DOHH2 (cell line): ENCODE results near the gene LSM3.

Source experiments
- H3F3A ChIP-seq: fragments of 200-600 bp; sonication (generic), shearing (Covaris generic); 2 replicates; pipeline ENCODE4 v1.6.0; 2016; ENCODE audit warnings: antibody characterized with exemption, mild to moderate bottlenecking; ENCODE audit not compliant: control insufficient read depth, insufficient read depth
- H3K27ac ChIP-seq: fragments of 200-600 bp; sonication (generic); 2 replicates; pipeline ENCODE4 v1.5.1; 2014; ENCODE audit warnings: low read depth, mild to moderate bottlenecking, low read length, moderate library complexity
- H3K27me3 ChIP-seq: fragments of 200-600 bp; sonication (generic); 2 replicates; pipeline ENCODE4 v1.6.1; 2014; ENCODE audit warnings: mild to moderate bottlenecking, low read length, mixed read lengths; ENCODE audit not compliant: control insufficient read depth
- H3K36me3 ChIP-seq: fragments of 200-600 bp; sonication (generic); 2 replicates; pipeline ENCODE4 v1.6.1; 2014; ENCODE audit warnings: mild to moderate bottlenecking, low read length, moderate library complexity, mixed read lengths; ENCODE audit not compliant: control insufficient read depth
- H3K4me1 ChIP-seq: fragments of 200-600 bp; sonication (generic); 2 replicates; pipeline ENCODE4 v1.6.1; 2014; ENCODE audit warnings: mild to moderate bottlenecking, low read length, mixed read lengths; ENCODE audit not compliant: control insufficient read depth
- H3K4me2 ChIP-seq: fragments of 200-600 bp; sonication (generic); 2 replicates; pipeline ENCODE4 v1.6.0; 2014; ENCODE audit warnings: mild to moderate bottlenecking, low read length, moderate library complexity
- H3K4me3 ChIP-seq: fragments of 200-600 bp; sonication (generic); 2 replicates; pipeline ENCODE4 v1.5.1; 2014; ENCODE audit warnings: mild to moderate bottlenecking, low read length, mixed read lengths
- H3K79me2 ChIP-seq: fragments of 200-600 bp; sonication (generic); 2 replicates; pipeline ENCODE4 v1.6.1; 2014; ENCODE audit warnings: mild to moderate bottlenecking, low read length, mixed read lengths; ENCODE audit not compliant: control insufficient read depth
- H3K9me2 ChIP-seq: fragments of 200-600 bp; sonication (generic); replicated peaks from 2 replicates; pipeline ENCODE4 v1.6.1; 2014; ENCODE audit warnings: mild to moderate bottlenecking, low read length, mixed read lengths; ENCODE audit not compliant: control insufficient read depth
- H3K9me3 ChIP-seq: fragments of 200-600 bp; sonication (generic); 2 replicates; pipeline ENCODE4 v1.6.1; 2014; ENCODE audit warnings: antibody characterized with exemption, low read length, mixed read lengths; ENCODE audit not compliant: control insufficient read depth, insufficient read depth
- H4K20me1 ChIP-seq: fragments of 200-600 bp; sonication (generic); 2 replicates; pipeline ENCODE4 v1.6.0; 2014; ENCODE audit warnings: low read depth, mild to moderate bottlenecking, antibody characterized with exemption, low read length, moderate library complexity; ENCODE audit not compliant: control insufficient read depth, insufficient read depth
- EZH2phosphoT487 ChIP-seq: fragments of 200-600 bp; sonication (generic); IDR thresholded peaks from 2 replicates; pipeline ENCODE4 v1.6.1; 2017; ENCODE audit warnings: borderline replicate concordance, mild to moderate bottlenecking, antibody characterized with exemption, low read length, moderate library complexity, mixed read lengths
- TF ChIP-seq, protein P1 (sequence below): fragments of 200-600 bp; sonication (generic); IDR thresholded peaks from one replicate; pipeline ENCODE4 v1.5.1; 2014; ENCODE audit warnings: antibody characterized with exemption, mild to moderate bottlenecking, low read depth, low read length; ENCODE audit not compliant: poor library complexity, severe bottlenecking

Gene LSM3

DNA sequence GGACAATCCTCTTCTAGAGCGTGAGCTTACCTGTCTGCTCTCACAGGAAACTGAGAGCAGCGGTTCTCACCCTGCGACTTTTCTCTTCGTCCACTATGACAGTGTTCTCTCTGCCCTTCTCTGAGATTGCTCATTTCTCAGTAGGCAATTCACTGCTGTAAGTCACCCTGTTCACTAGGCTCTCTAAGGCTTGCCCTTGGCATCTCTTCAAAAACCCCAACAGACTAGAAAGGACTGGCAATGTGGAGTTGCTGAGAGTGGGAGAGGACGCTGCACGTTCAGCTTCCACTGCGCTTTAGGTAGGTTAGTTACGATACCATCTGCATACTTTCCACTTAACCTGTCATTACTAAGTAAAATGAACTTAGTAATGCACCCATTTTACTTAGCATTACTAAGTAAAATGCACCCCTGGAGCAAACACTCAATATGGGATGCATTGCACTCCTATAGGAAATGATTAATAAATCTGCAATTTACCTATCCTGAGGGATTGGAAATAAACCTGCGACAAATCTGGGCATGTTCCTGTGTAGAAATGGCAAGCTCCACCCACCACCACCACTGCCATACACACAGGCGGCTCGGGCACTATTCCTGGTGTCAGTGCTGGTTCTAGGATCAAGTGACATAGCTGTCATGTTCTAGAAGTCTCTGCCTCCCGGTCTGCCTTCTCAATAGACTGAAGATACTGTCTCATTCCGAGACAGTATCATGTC, 21.6 kb upstream of the LSM3 start:
- Histone ChIP-seq H3K9me3 (peaks cover 5% of the 10 kb centered on the region), H3K4me1 (no peaks in the 10 kb centered on the region), H3K4me2 (no peak overlapping the region), H3K9me2 (no peaks in the 10 kb centered on the region), H4K20me1 (no peaks in the 10 kb centered on the region), H3F3A (no peaks in the 10 kb centered on the region), H3K27me3 (no peaks in the 10 kb centered on the region), H3K27ac (no peak overlapping the region), H3K4me3 (no peak overlapping the region), H3K36me3 (peaks cover 85% of the 10 kb centered on the region), H3K79me2 (0 out of 2 replicates have a peak, but pooled peaks cover 2% of the 10 kb centered on the region)
- TF ChIP-seq, protein P1, sequence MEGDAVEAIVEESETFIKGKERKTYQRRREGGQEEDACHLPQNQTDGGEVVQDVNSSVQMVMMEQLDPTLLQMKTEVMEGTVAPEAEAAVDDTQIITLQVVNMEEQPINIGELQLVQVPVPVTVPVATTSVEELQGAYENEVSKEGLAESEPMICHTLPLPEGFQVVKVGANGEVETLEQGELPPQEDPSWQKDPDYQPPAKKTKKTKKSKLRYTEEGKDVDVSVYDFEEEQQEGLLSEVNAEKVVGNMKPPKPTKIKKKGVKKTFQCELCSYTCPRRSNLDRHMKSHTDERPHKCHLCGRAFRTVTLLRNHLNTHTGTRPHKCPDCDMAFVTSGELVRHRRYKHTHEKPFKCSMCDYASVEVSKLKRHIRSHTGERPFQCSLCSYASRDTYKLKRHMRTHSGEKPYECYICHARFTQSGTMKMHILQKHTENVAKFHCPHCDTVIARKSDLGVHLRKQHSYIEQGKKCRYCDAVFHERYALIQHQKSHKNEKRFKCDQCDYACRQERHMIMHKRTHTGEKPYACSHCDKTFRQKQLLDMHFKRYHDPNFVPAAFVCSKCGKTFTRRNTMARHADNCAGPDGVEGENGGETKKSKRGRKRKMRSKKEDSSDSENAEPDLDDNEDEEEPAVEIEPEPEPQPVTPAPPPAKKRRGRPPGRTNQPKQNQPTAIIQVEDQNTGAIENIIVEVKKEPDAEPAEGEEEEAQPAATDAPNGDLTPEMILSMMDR = no peak
- TF ChIP-seq EZH2phosphoT487 = no peak

GRCh38 chr3:14157951-14158350, 20.7 kb upstream of the LSM3 start:
- peaks cover 87% of the 10 kb centered on the region for H3K36me3 ChIP-seq
- no peaks in the 10 kb centered on the region for H3K4me1 ChIP-seq
- no peaks in the 10 kb centered on the region for H3K27me3 ChIP-seq
- no peak overlapping the region for H3K4me3 ChIP-seq
- H4K20me1 ChIP-seq = no peaks in the 10 kb centered on the region
- no peak overlapping the region for H3K4me2 ChIP-seq
- H3K79me2 ChIP-seq = peaks cover 4% of the 10 kb centered on the region; the same call in 1 of the 2 replicates
- no peaks in the 10 kb centered on the region for H3F3A ChIP-seq
- no peak overlapping the region for H3K27ac ChIP-seq
- H3K9me2 ChIP-seq = no peaks in the 10 kb centered on the region
- peaks cover 14% of the 10 kb centered on the region for H3K9me3 ChIP-seq
- TF ChIP-seq, protein P1 = no peak
- TF ChIP-seq EZH2phosphoT487 = no peak

DNA sequence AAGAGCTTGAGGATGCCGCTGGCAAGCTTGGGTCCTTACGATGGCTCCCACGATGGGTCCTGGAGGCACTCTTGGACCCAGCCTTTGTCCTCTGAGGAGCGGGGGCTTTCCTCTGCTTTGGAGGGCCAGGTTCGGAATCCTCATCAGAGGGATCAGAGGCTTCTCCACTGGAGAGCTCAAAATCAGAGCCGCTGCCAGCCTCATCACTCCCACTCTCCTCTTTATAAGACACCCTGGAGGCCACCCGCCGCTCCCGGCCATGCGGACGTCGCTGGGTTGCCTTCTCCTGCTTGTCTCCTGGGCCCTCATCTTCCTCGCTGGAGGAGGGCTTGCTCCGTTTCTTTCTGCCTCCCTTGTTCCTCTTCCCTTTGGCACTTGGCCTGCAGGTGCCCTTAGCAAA, 20.2 kb upstream of the LSM3 start:
- Histone ChIP-seq H3K4me2 (no peak overlapping the region), H3K9me3 (peaks cover 14% of the 10 kb centered on the region), H3K27ac (no peak overlapping the region), H3K4me1 (no peaks in the 10 kb centered on the region), H4K20me1 (no peaks in the 10 kb centered on the region), H3K79me2 (peaks cover 4% of the 10 kb centered on the region; the same call in 1 of the 2 replicates), H3K36me3 (peaks cover 87% of the 10 kb centered on the region), H3K27me3 (no peaks in the 10 kb centered on the region), H3K4me3 (no peak overlapping the region), H3F3A (no peaks in the 10 kb centered on the region), H3K9me2 (no peaks in the 10 kb centered on the region)
- TF ChIP-seq, protein P1 = no peak
- no peak for TF ChIP-seq EZH2phosphoT487
